HepG2 (cell line): Measurements from ENCODE around the gene GPC6. TPM values are rescaled to one million over a fixed set of nuclear protein-coding genes. Genes with fewer than 3 reads are reported as not detected.
A peak's percentile ranks its signal among the peaks of the same experiment; 100 is the strongest.

Experiments
- ATAC-seq: fragments of 200-7000 bp; cut with Tn5 transposase; 3 replicates; pipeline ENCODE4 v1.9.1; 2020; ENCODE audit warnings: mild to moderate bottlenecking, moderate library complexity
- BruUV-seq: library from RNA; stranded (reverse); fragments of 400-500 nt; replicated peaks from 2 replicates; lab custom pipeline; 2021; lab: Mats Ljungman, UMichigan
- CTCF ChIA-PET: fragments of 300-600 bp; formaldehyde crosslinking; extraction: SDS; loops from one replicate; lab custom pipeline; 2021; ENCODE audit warnings: low total read pairs, inconsistent platforms, low intra/inter-chr PET ratio; lab: Yijun Ruan, JAX
- POLR2A ChIA-PET: fragments of 350-600 bp; sonication (Branson Sonifier 250); formaldehyde crosslinking; loops from one replicate; lab custom pipeline; 2020; ENCODE audit warnings: antibody characterized with exemption, inconsistent platforms; lab: Yijun Ruan, JAX
- DNase-seq: peaks from one replicate; pipeline ENCODE4 v3.0.0-alpha.2; 2015; ENCODE audit warnings: low spot score
- FAIRE-seq: peaks from 3 replicates; lab custom pipeline; 2011; peaks lifted over from hg19 to GRCh38; lab: Jason Lieb, UNC
- H2AFZ ChIP-seq: one replicate; pipeline ENCODE4 v1.6.1; 2011; ENCODE audit warnings: low read length, inconsistent platforms
- H3K27ac ChIP-seq: fragments of 300-600 bp; 3 replicates; pipeline ENCODE4 v1.8.0; 2011; ENCODE audit warnings: mixed run types, mild to moderate bottlenecking, mixed read lengths, low read length, inconsistent platforms; ENCODE audit not compliant: insufficient read depth; ENCODE audit errors: extremely low read length
- H3K27me3 ChIP-seq, 2 experiments: fragments of 200-600 bp in 1 of 2; 2 replicates in 1 of 2; 3 replicates in 1 of 2; pipeline versions ENCODE4 v1.6.0 to v1.8.0; 2011; ENCODE audit warnings: low read length in 2 of 2, mild to moderate bottlenecking in 2 of 2, moderate library complexity in 2 of 2, inconsistent platforms in 1 of 2; ENCODE audit not compliant: insufficient read depth in 2 of 2, control insufficient read depth in 1 of 2
- H3K36me3 ChIP-seq, 2 experiments: fragments of 200-600 bp in 1 of 2; replicated peaks in 1 of 2; 2 replicates in 1 of 2; 3 replicates in 1 of 2; pipeline versions ENCODE4 v1.5.1 to v1.8.0; 2011; ENCODE audit warnings: low read length in 2 of 2, inconsistent platforms in 1 of 2; ENCODE audit not compliant: insufficient read depth in 2 of 2, control insufficient read depth in 1 of 2
- H3K4me1 ChIP-seq: 2 replicates; pipeline ENCODE4 v1.5.1; 2012; ENCODE audit warnings: low read length, inconsistent platforms; ENCODE audit not compliant: insufficient read depth
- H3K4me2 ChIP-seq: 2 replicates; pipeline ENCODE4 v1.6.0; 2011; ENCODE audit warnings: low read depth, low read length, inconsistent platforms
- H3K4me3 ChIP-seq, 3 experiments: fragments of 200-600 bp in 1 of 3; sonication (generic), shearing (Covaris generic) in 1 of 3; replicated peaks in 1 of 3; 2 replicates each; pipeline ENCODE4 v1.5.1; 2011 to 2016; ENCODE audit warnings: low read length in 3 of 3, inconsistent platforms in 2 of 3, low read depth in 2 of 3, mild to moderate bottlenecking in 2 of 3, control low read depth in 1 of 3, mixed read lengths in 1 of 3; ENCODE audit not compliant: insufficient read depth in 1 of 3
- H3K79me2 ChIP-seq: one replicate; pipeline ENCODE4 v1.6.1; 2011; ENCODE audit warnings: low read length, inconsistent platforms; ENCODE audit not compliant: insufficient read depth
- H3K9ac ChIP-seq: 2 replicates; pipeline ENCODE4 v1.6.0; 2011; ENCODE audit warnings: mild to moderate bottlenecking, low read depth, low read length, inconsistent platforms; ENCODE audit not compliant: insufficient read depth
- H3K9me3 ChIP-seq: 2 replicates; pipeline ENCODE4 v1.5.1; 2012; ENCODE audit warnings: mild to moderate bottlenecking, low read length
- H4K20me1 ChIP-seq: 2 replicates; pipeline ENCODE4 v1.6.0; 2011; ENCODE audit warnings: inconsistent platforms, mild to moderate bottlenecking, low read length, moderate library complexity; ENCODE audit not compliant: insufficient read depth
- FOXJ3 ChIP-seq: sonication (generic); formaldehyde crosslinking; IDR thresholded peaks from 2 replicates; pipeline ENCODE4 v1.4.0; 2020; ENCODE audit warnings: missing genetic modification reagents, mild to moderate bottlenecking, borderline replicate concordance
- HOXA5 ChIP-seq: sonication (generic); formaldehyde crosslinking; IDR thresholded peaks from 2 replicates; pipeline ENCODE4 v1.4.0; 2020; ENCODE audit warnings: missing genetic modification reagents
- HOXD1 ChIP-seq: sonication (generic); formaldehyde crosslinking; IDR thresholded peaks from 2 replicates; pipeline ENCODE4 v1.5.0; 2020; ENCODE audit warnings: missing genetic modification reagents
- MED1 ChIP-seq: sonication (generic); formaldehyde crosslinking; IDR thresholded peaks from 2 replicates; pipeline ENCODE4 v1.4.0; 2020; ENCODE audit warnings: missing genetic modification reagents
- NFRKB ChIP-seq: fragments of 450-650 bp; IDR thresholded peaks from 2 replicates; pipeline ENCODE4 v1.6.1; 2017
- RBM22 ChIP-seq: fragments of 200-400 bp; formaldehyde crosslinking; optimal IDR thresholded peaks from 2 replicates; pipeline ENCODE3; 2017; ENCODE audit warnings: mild to moderate bottlenecking, low read length, moderate library complexity
- SMAD9 ChIP-seq: sonication (generic); formaldehyde crosslinking; IDR thresholded peaks from 2 replicates; pipeline ENCODE4 v1.5.1; 2020; ENCODE audit warnings: mild to moderate bottlenecking, missing genetic modification reagents
- SRSF4 ChIP-seq: fragments of 200-400 bp; formaldehyde crosslinking; IDR thresholded peaks from one replicate; pipeline ENCODE4 v1.6.1; 2018; ENCODE audit warnings: mild to moderate bottlenecking, low read depth, low read length, moderate library complexity; ENCODE audit not compliant: poor library complexity, severe bottlenecking
- TEAD2 ChIP-seq: sonication (generic); formaldehyde crosslinking; IDR thresholded peaks from 2 replicates; pipeline ENCODE4 v1.9.0; 2021; ENCODE audit warnings: missing genetic modification reagents
- ZBTB38 ChIP-seq: sonication (generic); formaldehyde crosslinking; IDR thresholded peaks from 2 replicates; pipeline ENCODE4 v1.5.1; 2020; ENCODE audit warnings: mild to moderate bottlenecking, missing genetic modification reagents
- ZNF10 ChIP-seq: sonication (generic); formaldehyde crosslinking; IDR thresholded peaks from 2 replicates; pipeline ENCODE4 v1.4.0; 2020; ENCODE audit warnings: mild to moderate bottlenecking, low read depth, missing genetic modification reagents, borderline replicate concordance
- ZNF619 ChIP-seq: sonication (generic); formaldehyde crosslinking; IDR thresholded peaks from 2 replicates; pipeline ENCODE4 v1.4.0; 2020; ENCODE audit warnings: mild to moderate bottlenecking, missing genetic modification reagents
- ZZZ3 ChIP-seq: sonication (generic); formaldehyde crosslinking; IDR thresholded peaks from 2 replicates; pipeline ENCODE4 v1.4.0; 2020; ENCODE audit warnings: missing genetic modification reagents, mild to moderate bottlenecking, borderline replicate concordance
- WGBS: methylation state at CpG from one replicate; pipeline ENCODE4 v1.1.6; 2017; ENCODE audit warnings: low lambda C conversion rate; 5-methylcytosine and 5-hydroxymethylcytosine counted together
- in situ Hi-C: cut with HindIII; loops from 2 replicates; pipeline ENCODE4 v1.10.0; 2017; ENCODE audit warnings: low pct_unique_long_range_greater_than_20kb; ENCODE audit not compliant: extremely low pct_ligation_motif_present
- intact Hi-C: fragments of 100-400 bp; cut with micrococcal nuclease; formaldehyde crosslinking; loops from one replicate; pipeline ENCODE4 v1.10.0; 2022; ENCODE audit not compliant: unreplicated experiment
- polyA plus RNA-seq, 8 experiments: library from polyadenylated mRNA; depleted of rRNA in 3 of 8; stranded (reverse) in 7 of 8; unstranded in 1 of 8; fragments of >200 nt; fragmentation: Illumina TruSeq in 4 of 8; extraction: Trizol in 4 of 8; gene quantifications; 2 replicates each; pipeline versions ENCODE4 v1.2.1 to v1.2.3, GENCODE V29; 2011 to 2016; ENCODE audit warnings: low read depth in 4 of 8, missing spikeins in 1 of 8, mixed read lengths in 1 of 8; ENCODE audit not compliant: insufficient read depth in 1 of 8
- total RNA-seq, 5 experiments: library from RNA; depleted of rRNA; stranded (reverse); fragments of >200 nt; fragmentation: Illumina TruSeq; extraction: Trizol; gene quantifications; 2 replicates each; pipeline ENCODE4 v1.2.3, GENCODE V29; 2016; ENCODE audit warnings: low read depth in 1 of 5
- TF ChIP-seq, protein P1 (sequence below), 2 experiments: sonication (generic) in 1 of 2; formaldehyde crosslinking in 1 of 2; IDR thresholded peaks; 2 replicates each; pipeline versions ENCODE4 v1.4.0 to v1.6.1; 2018 to 2020; ENCODE audit warnings: missing genetic modification reagents in 2 of 2, borderline replicate concordance in 1 of 2, low read depth in 1 of 2, mild to moderate bottlenecking in 1 of 2, missing biosample characterization in 1 of 2
- TF ChIP-seq, protein P2 (sequence below): IDR thresholded peaks from 2 replicates; pipeline ENCODE4 v1.6.1; 2016; ENCODE audit warnings: low read depth, control low read depth
- TF ChIP-seq, protein P3 (sequence below): IDR thresholded peaks from 2 replicates; pipeline ENCODE4 v1.6.1; 2018; ENCODE audit warnings: missing genetic modification reagents, mild to moderate bottlenecking, missing compliant biosample characterization

GPC6 gene
- total and polyA plus RNA-seq, 2 of the 13 experiments (the other 11 are each of a cell fraction or from before 2014, with no cell fraction given) = 24.5 to 33.9 TPM

GRCh38 chr13:93959796-93960533 is 733.4 kb downstream of the GPC6 start (continued):
- TF ChIP-seq NFRKB (no peak), TEAD2 (CRISPR knock-in tag) (no peak)
- TF ChIP-seq, protein P1, sequence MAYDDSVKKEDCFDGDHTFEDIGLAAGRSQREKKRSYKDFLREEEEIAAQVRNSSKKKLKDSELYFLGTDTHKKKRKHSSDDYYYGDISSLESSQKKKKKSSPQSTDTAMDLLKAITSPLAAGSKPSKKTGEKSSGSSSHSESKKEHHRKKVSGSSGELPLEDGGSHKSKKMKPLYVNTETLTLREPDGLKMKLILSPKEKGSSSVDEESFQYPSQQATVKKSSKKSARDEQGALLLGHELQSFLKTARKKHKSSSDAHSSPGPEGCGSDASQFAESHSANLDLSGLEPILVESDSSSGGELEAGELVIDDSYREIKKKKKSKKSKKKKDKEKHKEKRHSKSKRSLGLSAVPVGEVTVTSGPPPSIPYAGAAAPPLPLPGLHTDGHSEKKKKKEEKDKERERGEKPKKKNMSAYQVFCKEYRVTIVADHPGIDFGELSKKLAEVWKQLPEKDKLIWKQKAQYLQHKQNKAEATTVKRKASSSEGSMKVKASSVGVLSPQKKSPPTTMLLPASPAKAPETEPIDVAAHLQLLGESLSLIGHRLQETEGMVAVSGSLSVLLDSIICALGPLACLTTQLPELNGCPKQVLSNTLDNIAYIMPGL (CRISPR knock-in tag; IDR thresholded peaks at IDR 0.05; ENCODE audit: borderline replicate concordance in 1 of 2, low read depth in 1 of 2) = no peak

DNA sequence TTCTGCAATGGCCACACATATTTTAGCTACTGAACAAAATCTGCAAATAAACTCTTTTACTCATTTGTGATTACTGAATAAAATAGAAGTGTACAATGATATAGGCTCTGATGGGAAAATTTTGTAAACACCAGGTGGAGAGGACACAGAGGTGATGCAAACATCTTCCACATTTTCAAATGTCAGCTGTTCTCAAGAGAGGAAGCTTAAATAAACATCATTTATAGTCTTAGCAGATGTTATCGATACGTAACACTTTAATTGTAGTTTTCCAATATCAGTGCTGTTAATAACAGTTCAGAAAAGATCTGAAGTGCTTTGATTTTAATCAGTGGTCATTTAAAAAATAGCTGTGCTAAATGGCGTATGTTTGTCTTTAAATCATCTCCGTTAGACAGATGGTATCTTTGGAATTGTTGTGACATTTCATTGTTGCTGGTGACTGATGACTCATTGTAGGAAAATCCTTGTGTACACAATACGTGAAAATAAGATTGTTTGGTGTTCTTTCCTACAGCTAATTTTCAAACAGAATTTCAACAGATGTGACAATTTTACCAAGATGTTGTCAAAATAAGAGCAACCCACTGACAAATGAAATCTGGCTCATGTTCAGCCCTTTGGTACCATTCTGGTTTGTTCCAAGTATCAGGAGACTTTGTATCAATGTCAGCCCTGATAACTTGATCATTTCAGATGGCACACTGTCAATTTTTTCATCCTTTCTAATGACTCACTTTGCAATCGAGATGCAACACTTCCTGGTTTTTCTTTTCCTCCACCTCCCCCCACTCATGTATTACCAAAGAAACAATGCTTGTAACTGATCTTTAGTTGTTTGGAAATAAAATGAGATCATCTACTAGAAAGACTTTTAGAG is 736.9 kb downstream of the GPC6 start:
- Histone ChIP-seq H3K9me3 (no peaks in the 10 kb centered on the region), H4K20me1 (no peaks in the 10 kb centered on the region), H3K79me2 (no peaks in the 10 kb centered on the region), H3K9ac (peak overlapping the region; percentile 16), H3K4me1 (peaks cover 52% of the 10 kb centered on the region), H3K4me2 (peak overlapping the region; percentile 41), H3K27me3 (no peaks in the 10 kb centered on the region), H3K27ac (peak overlapping the region; percentile 39), H2AFZ (no peak overlapping the region), H3K36me3 (no peaks in the 10 kb centered on the region), H3K4me3 (no peak overlapping the region; a peak in 2 of 6 replicates)
- no peak for FAIRE-seq
- ATAC-seq = peak; percentile 61
- ChIA-PET CTCF (no interaction called here), POLR2A (interaction anchor here (0.8 to 1.5 kb wide), 7 partner anchors 156 to 735 kb away, joined by 3 to 6 read pairs (median 3); partner anchors contain the start of gene TGDS)
- in situ Hi-C loops = loop anchor here (10.0 kb wide), 1 partner anchor 719 kb away; no protein-coding TSS in a partner anchor
- no TSS peak for BruUV-seq
- peak; percentile 83 for DNase-seq
- 19% methylated on average over 6 of the region's 6 CpGs for WGBS
- intact Hi-C loops = loop anchor here (10.0 kb wide), 2 partner anchors 401 to 739 kb away; partner anchors contain the start of gene GPC6
- no peak for TF ChIP-seq ZBTB38 (CRISPR knock-in tag)
- TF ChIP-seq, protein P2, sequence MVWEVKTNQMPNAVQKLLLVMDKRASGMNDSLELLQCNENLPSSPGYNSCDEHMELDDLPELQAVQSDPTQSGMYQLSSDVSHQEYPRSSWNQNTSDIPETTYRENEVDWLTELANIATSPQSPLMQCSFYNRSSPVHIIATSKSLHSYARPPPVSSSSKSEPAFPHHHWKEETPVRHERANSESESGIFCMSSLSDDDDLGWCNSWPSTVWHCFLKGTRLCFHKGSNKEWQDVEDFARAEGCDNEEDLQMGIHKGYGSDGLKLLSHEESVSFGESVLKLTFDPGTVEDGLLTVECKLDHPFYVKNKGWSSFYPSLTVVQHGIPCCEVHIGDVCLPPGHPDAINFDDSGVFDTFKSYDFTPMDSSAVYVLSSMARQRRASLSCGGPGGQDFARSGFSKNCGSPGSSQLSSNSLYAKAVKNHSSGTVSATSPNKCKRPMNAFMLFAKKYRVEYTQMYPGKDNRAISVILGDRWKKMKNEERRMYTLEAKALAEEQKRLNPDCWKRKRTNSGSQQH (CRISPR knock-in tag) = 0 out of 2 replicates have a peak, but pooled peaks have one; percentile 43
- peak; percentile 57; the same call in 1 of the 2 replicates for TF ChIP-seq FOXJ3 (CRISPR knock-in tag)
- no peak for TF ChIP-seq SMAD9 (CRISPR knock-in tag)
- TF ChIP-seq, protein P3, sequence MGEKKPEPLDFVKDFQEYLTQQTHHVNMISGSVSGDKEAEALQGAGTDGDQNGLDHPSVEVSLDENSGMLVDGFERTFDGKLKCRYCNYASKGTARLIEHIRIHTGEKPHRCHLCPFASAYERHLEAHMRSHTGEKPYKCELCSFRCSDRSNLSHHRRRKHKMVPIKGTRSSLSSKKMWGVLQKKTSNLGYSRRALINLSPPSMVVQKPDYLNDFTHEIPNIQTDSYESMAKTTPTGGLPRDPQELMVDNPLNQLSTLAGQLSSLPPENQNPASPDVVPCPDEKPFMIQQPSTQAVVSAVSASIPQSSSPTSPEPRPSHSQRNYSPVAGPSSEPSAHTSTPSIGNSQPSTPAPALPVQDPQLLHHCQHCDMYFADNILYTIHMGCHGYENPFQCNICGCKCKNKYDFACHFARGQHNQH (CRISPR knock-in tag) = peak; percentile 43; the same call in 1 of the 2 replicates
- no peak for TF ChIP-seq ZNF619 (CRISPR knock-in tag)
- TF ChIP-seq SRSF4 = no peak
- no peak for TF ChIP-seq ZNF10 (CRISPR knock-in tag)
- TF ChIP-seq MED1 (CRISPR knock-in tag) = peak; percentile 61; the same call in 1 of the 2 replicates
- TF ChIP-seq ZZZ3 (CRISPR knock-in tag) = no peak
- no peak for TF ChIP-seq RBM22
- 0 out of 2 replicates have a peak, but pooled peaks have one; percentile 51 for TF ChIP-seq HOXA5
- peak; percentile 98 for TF ChIP-seq HOXD1 (CRISPR knock-in tag)
